ENCODE data around the gene FRMD8. TPM values are rescaled to one million over a fixed set of nuclear protein-coding genes. Genes with fewer than 3 reads are reported as not detected.

The FRMD8 gene
- total and polyA plus RNA-seq, 9 of the 15 experiments (the other 6 are each of a cell fraction or from before 2014, with no cell fraction given): 4.5 to 54.5 (median 15.8) TPM

DNA sequence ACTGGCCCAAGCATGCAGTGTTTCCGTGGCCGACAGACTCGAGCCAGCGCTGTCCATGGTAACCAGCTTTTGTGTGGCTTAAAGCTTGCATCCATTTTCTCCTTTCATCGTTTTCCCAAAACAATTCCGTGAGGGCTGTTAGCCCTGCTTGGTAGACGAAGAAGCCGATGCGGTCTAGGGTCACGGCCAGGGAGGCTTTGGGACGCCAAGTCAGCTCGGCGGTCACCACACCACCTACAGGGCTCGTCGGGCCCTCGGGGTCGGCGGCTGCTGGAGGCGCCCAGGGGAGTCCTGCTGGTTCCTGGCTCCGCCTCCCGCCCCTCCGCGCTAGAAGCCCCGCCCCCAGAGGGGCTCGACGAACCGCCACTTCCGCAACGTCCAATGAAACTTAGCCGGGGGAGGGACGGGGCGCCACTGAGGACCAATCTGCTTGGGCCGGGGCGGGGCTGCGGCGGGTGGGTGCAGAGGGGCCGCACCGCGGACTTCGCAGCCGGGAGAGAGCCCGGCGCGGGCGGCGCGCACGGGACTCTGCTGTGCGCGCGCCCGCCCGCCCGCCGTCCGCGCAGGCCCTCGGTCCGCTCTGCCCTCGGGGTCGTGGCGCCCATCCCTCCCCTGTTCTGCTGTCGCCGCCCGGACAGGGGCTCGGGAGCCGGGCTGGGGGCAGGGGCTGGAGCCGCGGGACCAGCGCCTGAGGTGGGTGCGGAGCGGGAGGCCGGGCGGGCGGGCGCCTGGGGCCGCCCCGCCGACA, 32.0 kb upstream of the FRMD8 start, which contains the start of gene TIGD3 (continued):
- TF ChIP-seq ZBTB33 (CRISPR knock-in tag; IDR thresholded peaks at IDR 0.05) (no peak), XRCC3 (IDR thresholded peaks at IDR 0.05) (no peak), FOXK2 (conservative IDR thresholded peaks at IDR 0.05 in 1 of 2, IDR thresholded peaks at IDR 0.05 in 1 of 2; ENCODE audit: low read depth in 2 of 2) (no peak), NRF1 (conservative IDR thresholded peaks at IDR 0.05 in 1 of 2, IDR thresholded peaks at IDR 0.05 in 1 of 2) (peak in 1 of 2 experiments; percentile 69; a peak in 2 of 4 replicates), NFIC (IDR thresholded peaks at IDR 0.05) (no peak), ETV6 (IDR thresholded peaks at IDR 0.05; ENCODE audit: borderline replicate concordance in 1 of 2, low read depth in 2 of 2, low read length in 1 of 2) (no peak), ETV6 (CRISPR knock-in tag; IDR thresholded peaks at IDR 0.05; ENCODE audit: borderline replicate concordance) (no peak), HCFC1 (IDR thresholded peaks at IDR 0.05; ENCODE audit: low read depth, low read length) (no peak), ZBED1 (IDR thresholded peaks at IDR 0.05) (no peak), ZNF384 (IDR thresholded peaks at IDR 0.05; ENCODE audit: low read depth, low read length) (no peak), PURB (CRISPR knock-in tag; IDR thresholded peaks at IDR 0.05; ENCODE audit: low read depth) (no peak), HMG20A (CRISPR knock-in tag; conservative IDR thresholded peaks at IDR 0.05) (no peak), ZKSCAN1 (IDR thresholded peaks at IDR 0.05; ENCODE audit: low read depth, low read length) (no peak), TCF7L2 (IDR thresholded peaks at IDR 0.05; ENCODE audit: low read depth, low read length) (no peak), SMAD3 (CRISPR knock-in tag; conservative IDR thresholded peaks at IDR 0.05) (no peak), MYNN (IDR thresholded peaks at IDR 0.05) (no peak), MYNN (CRISPR knock-in tag; IDR thresholded peaks at IDR 0.05) (no peak)
- TF ChIP-seq, protein P1, sequence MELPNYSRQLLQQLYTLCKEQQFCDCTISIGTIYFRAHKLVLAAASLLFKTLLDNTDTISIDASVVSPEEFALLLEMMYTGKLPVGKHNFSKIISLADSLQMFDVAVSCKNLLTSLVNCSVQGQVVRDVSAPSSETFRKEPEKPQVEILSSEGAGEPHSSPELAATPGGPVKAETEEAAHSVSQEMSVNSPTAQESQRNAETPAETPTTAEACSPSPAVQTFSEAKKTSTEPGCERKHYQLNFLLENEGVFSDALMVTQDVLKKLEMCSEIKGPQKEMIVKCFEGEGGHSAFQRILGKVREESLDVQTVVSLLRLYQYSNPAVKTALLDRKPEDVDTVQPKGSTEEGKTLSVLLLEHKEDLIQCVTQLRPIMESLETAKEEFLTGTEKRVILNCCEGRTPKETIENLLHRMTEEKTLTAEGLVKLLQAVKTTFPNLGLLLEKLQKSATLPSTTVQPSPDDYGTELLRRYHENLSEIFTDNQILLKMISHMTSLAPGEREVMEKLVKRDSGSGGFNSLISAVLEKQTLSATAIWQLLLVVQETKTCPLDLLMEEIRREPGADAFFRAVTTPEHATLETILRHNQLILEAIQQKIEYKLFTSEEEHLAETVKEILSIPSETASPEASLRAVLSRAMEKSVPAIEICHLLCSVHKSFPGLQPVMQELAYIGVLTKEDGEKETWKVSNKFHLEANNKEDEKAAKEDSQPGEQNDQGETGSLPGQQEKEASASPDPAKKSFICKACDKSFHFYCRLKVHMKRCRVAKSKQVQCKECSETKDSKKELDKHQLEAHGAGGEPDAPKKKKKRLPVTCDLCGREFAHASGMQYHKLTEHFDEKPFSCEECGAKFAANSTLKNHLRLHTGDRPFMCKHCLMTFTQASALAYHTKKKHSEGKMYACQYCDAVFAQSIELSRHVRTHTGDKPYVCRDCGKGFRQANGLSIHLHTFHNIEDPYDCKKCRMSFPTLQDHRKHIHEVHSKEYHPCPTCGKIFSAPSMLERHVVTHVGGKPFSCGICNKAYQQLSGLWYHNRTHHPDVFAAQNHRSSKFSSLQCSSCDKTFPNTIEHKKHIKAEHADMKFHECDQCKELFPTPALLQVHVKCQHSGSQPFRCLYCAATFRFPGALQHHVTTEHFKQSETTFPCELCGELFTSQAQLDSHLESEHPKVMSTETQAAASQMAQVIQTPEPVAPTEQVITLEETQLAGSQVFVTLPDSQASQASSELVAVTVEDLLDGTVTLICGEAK (IDR thresholded peaks at IDR 0.05): peak; percentile 44; the same call in 1 of the 2 replicates
- TF ChIP-seq, protein P1 (CRISPR knock-in tag; IDR thresholded peaks at IDR 0.05): no peak

Measured in K562 (cell line).